Mesenchymal stem cell (in vitro differentiated cells and primary cell): ENCODE measurements around the gene NATD1.

Experiments used
- DNase-seq: peaks from one replicate; pipeline ENCODE4 v3.0.0-alpha.2; 2013
- H2AFZ ChIP-seq: one replicate; pipeline ENCODE4 v1.6.1; 2013; ENCODE audit warnings: low read depth, mild to moderate bottlenecking, control low read depth, inconsistent platforms, low read length, moderate library complexity
- H2AK5ac ChIP-seq: 2 replicates; pipeline ENCODE4 v1.6.1; 2013; ENCODE audit warnings: low read length, moderate library complexity, mild to moderate bottlenecking, inconsistent platforms; ENCODE audit not compliant: severe bottlenecking
- H2BK120ac ChIP-seq: one replicate; pipeline ENCODE4 v1.6.1; 2013; ENCODE audit warnings: low read depth, mild to moderate bottlenecking, inconsistent platforms, low read length, moderate library complexity
- H2BK12ac ChIP-seq, 2 experiments: one replicate each; pipeline ENCODE4 v1.6.1; 2013; ENCODE audit warnings: inconsistent platforms in 2 of 2, low read length in 2 of 2, mild to moderate bottlenecking in 2 of 2, moderate library complexity in 2 of 2, control low read depth in 1 of 2
- H2BK15ac ChIP-seq: one replicate; pipeline ENCODE4 v1.6.1; 2013; ENCODE audit warnings: mild to moderate bottlenecking, low read depth, inconsistent platforms; ENCODE audit not compliant: poor library complexity, severe bottlenecking
- H2BK5ac ChIP-seq: 2 replicates; pipeline ENCODE4 v1.6.1; 2013; ENCODE audit warnings: low read depth, mild to moderate bottlenecking, low read length, control low read depth, inconsistent platforms; ENCODE audit not compliant: poor library complexity, severe bottlenecking
- H3K14ac ChIP-seq, 2 experiments: one replicate each; pipeline ENCODE4 v1.6.1; 2013; ENCODE audit warnings: inconsistent platforms in 2 of 2, low read length in 2 of 2, control low read depth in 1 of 2, mild to moderate bottlenecking in 1 of 2, moderate library complexity in 1 of 2
- H3K18ac ChIP-seq, 2 experiments: one replicate each; pipeline ENCODE4 v1.6.1; 2013; ENCODE audit warnings: inconsistent platforms in 2 of 2, low read length in 2 of 2, control low read depth in 1 of 2, low read depth in 1 of 2, mild to moderate bottlenecking in 1 of 2
- H3K23ac ChIP-seq, 2 experiments: one replicate each; pipeline ENCODE4 v1.6.1; 2013; ENCODE audit warnings: inconsistent platforms in 2 of 2, low read length in 2 of 2, mild to moderate bottlenecking in 2 of 2, moderate library complexity in 2 of 2, control low read depth in 1 of 2
- H3K27ac ChIP-seq: 2 replicates; pipeline ENCODE4 v1.5.1; 2013; ENCODE audit warnings: mild to moderate bottlenecking, moderate library complexity, low read length, control low read depth, inconsistent platforms; ENCODE audit not compliant: poor library complexity, severe bottlenecking
- H3K27me3 ChIP-seq, 2 experiments: 2 replicates each; pipeline versions ENCODE4 v1.6.1 to v1.7.0; 2013; ENCODE audit warnings: low read length in 2 of 2, mild to moderate bottlenecking in 2 of 2, moderate library complexity in 2 of 2, control low read depth in 1 of 2, inconsistent platforms in 1 of 2; ENCODE audit not compliant: control insufficient read depth in 1 of 2, insufficient read depth in 1 of 2
- H3K36me3 ChIP-seq, 2 experiments: 2 replicates each; pipeline versions ENCODE4 v1.6.1 to v1.7.0; 2013; ENCODE audit warnings: low read length in 2 of 2, control low read depth in 1 of 2, inconsistent platforms in 1 of 2, low read depth in 1 of 2, mild to moderate bottlenecking in 1 of 2; ENCODE audit not compliant: insufficient read depth in 2 of 2, control insufficient read depth in 1 of 2
- H3K4ac ChIP-seq, 2 experiments: one replicate each; pipeline ENCODE4 v1.6.1; 2013; ENCODE audit warnings: inconsistent platforms in 2 of 2, low read length in 2 of 2, mild to moderate bottlenecking in 2 of 2, moderate library complexity in 2 of 2, control low read depth in 1 of 2, low read depth in 1 of 2
- H3K4me1 ChIP-seq: 2 replicates; pipeline ENCODE4 v1.6.1; 2013; ENCODE audit warnings: low read depth, low read length, control low read depth; ENCODE audit not compliant: control insufficient read depth, insufficient read depth
- H3K4me2 ChIP-seq: 2 replicates; pipeline ENCODE4 v1.6.1; 2013; ENCODE audit warnings: low read length, mild to moderate bottlenecking, inconsistent platforms; ENCODE audit not compliant: poor library complexity, severe bottlenecking
- H3K4me3 ChIP-seq, 2 experiments: 2 replicates each; pipeline versions ENCODE4 v1.5.1 to v1.7.0; 2013; ENCODE audit warnings: low read length in 2 of 2, mild to moderate bottlenecking in 2 of 2, control low read depth in 1 of 2, low read depth in 1 of 2; ENCODE audit not compliant: insufficient read depth in 1 of 2
- H3K79me1 ChIP-seq: replicated peaks from 2 replicates; pipeline ENCODE4 v1.6.1; 2013; ENCODE audit warnings: mild to moderate bottlenecking, control low read depth, low read length, inconsistent platforms; ENCODE audit not compliant: poor library complexity, severe bottlenecking
- H3K9ac ChIP-seq: 2 replicates; pipeline ENCODE4 v1.7.0; 2013; ENCODE audit warnings: mild to moderate bottlenecking, low read length, moderate library complexity
- H3K9me3 ChIP-seq: 2 replicates; pipeline ENCODE4 v1.7.0; 2013; ENCODE audit warnings: mild to moderate bottlenecking, low read length; ENCODE audit not compliant: control insufficient read depth
- H4K8ac ChIP-seq: one replicate; pipeline ENCODE4 v1.6.1; 2013; ENCODE audit warnings: inconsistent platforms, mild to moderate bottlenecking, low read length, moderate library complexity
- H4K91ac ChIP-seq: one replicate; pipeline ENCODE4 v1.6.1; 2013; ENCODE audit warnings: mild to moderate bottlenecking, low read length, inconsistent platforms
- WGBS: methylation state at CpG from one replicate; pipeline ENCODE4 v1.1.7; 2013; ENCODE audit warnings: mixed read lengths; 5-methylcytosine and 5-hydroxymethylcytosine counted together

Gene NATD1

DNA sequence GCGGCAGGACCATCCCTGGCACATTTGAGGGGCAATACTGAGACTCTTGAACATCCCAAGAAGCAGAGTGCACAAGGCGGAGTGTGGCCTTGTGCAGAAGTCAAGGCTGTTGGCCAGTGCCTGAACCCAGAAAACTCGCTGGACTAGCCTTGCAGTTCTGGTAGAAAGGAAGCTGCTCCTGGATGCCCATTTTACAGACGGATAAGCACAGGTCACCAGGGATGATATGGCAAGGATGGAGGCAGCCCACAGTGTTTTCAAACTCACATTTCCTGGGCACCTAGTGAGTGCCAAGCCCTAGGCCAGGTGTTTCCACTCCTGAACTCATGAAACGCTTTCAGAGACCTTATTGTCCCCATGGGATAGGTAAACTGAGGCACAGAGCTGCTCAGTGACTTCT, 29.6 kb upstream of the NATD1 start:
- Histone ChIP-seq H3K14ac (no peak overlapping the region), H3K9me3 (no peaks in the 10 kb centered on the region), H2AFZ (no peak overlapping the region), H2AK5ac (peak overlapping the region; percentile 27), H3K4me2 (no peak overlapping the region), H3K4me1 (peaks cover 43% of the 10 kb centered on the region), H3K27ac (peak overlapping the region; percentile 6), H2BK120ac (no peak overlapping the region), H2BK5ac (no peak overlapping the region), H3K4ac (peak overlapping the region in 1 of 2 experiments; percentile 17), H2BK12ac (peak overlapping the region; percentile 23 to 66), H3K23ac (no peak overlapping the region), H3K18ac (no peak overlapping the region), H4K8ac (no peak overlapping the region), H3K36me3 (peaks cover 3 to 9% of the 10 kb centered on the region in 2 experiments), H3K27me3 (no peaks in the 10 kb centered on the region), H4K91ac (no peak overlapping the region), H2BK15ac (peak overlapping the region; percentile 70), H3K9ac (peak overlapping the region; percentile 86), H3K79me1 (no peaks in the 10 kb centered on the region), H3K4me3 (peak overlapping the region in 1 of 2 experiments; percentile 19)
- 81% methylated on average over 5 of the region's 5 CpGs for WGBS
- DNase-seq = no peak

DNA sequence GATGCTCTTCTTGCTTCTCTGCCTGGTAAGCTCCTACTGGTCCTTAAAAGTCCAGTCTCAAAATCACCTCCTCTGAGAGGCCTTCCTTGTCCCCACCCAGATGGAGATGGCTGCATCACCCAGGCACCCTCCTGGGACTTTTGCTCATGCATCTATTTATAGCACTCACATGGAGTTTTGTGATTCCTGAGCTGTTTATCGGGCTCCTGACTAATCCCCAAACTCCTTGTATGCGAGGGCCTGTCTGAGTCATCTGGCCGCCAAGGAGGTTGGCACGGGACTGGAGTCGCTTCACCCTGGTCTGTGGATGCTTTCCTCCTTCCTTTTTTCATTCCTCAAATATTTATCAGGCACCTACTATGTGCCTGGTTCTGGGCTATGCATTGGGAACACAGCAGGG, 29.0 kb upstream of the NATD1 start:
- Histone ChIP-seq H2AFZ (no peak overlapping the region), H3K18ac (peak overlapping the region; percentile 34 to 67), H3K9me3 (no peaks in the 10 kb centered on the region), H4K8ac (no peak overlapping the region), H4K91ac (no peak overlapping the region), H3K14ac (no peak overlapping the region), H3K23ac (no peak overlapping the region), H3K27me3 (no peaks in the 10 kb centered on the region), H3K4me1 (peaks cover 36% of the 10 kb centered on the region), H2BK5ac (no peak overlapping the region), H3K79me1 (no peaks in the 10 kb centered on the region), H3K36me3 (peaks cover 3 to 6% of the 10 kb centered on the region in 2 experiments), H2AK5ac (peak overlapping the region; percentile 27), H3K9ac (peak overlapping the region; percentile 86), H3K4ac (no peak overlapping the region), H3K4me3 (no peak overlapping the region), H3K27ac (peak overlapping the region; percentile 6), H2BK120ac (no peak overlapping the region), H2BK15ac (no peak overlapping the region), H2BK12ac (peak overlapping the region in 1 of 2 experiments; percentile 14), H3K4me2 (no peak overlapping the region)
- DNase-seq = peak; percentile 98
- 2% methylated on average over 5 of the region's 5 CpGs for WGBS

GRCh38 chr17:21280081-21280518, 26.9 kb upstream of the NATD1 start:
- Histone ChIP-seq H3K23ac (no peak overlapping the region), H2AFZ (peak overlapping the region; percentile 51), H3K9me3 (no peaks in the 10 kb centered on the region), H3K4me1 (peaks cover 29% of the 10 kb centered on the region), H3K27me3 (no peaks in the 10 kb centered on the region), H3K4me3 (no peak overlapping the region), H3K9ac (peak overlapping the region; percentile 59), H3K14ac (no peak overlapping the region), H3K4me2 (no peak overlapping the region), H3K36me3 (no peaks in the 10 kb centered on the region), H4K8ac (no peak overlapping the region), H3K79me1 (no peaks in the 10 kb centered on the region), H2BK5ac (no peak overlapping the region), H3K4ac (no peak overlapping the region), H2AK5ac (no peak overlapping the region), H3K27ac (no peak overlapping the region), H3K18ac (peak overlapping the region in 1 of 2 experiments; percentile 25), H4K91ac (no peak overlapping the region), H2BK15ac (no peak overlapping the region), H2BK120ac (no peak overlapping the region), H2BK12ac (peak overlapping the region in 1 of 2 experiments; percentile 37)
- 33% methylated on average over 10 of the region's 10 CpGs for WGBS
- DNase-seq = peak; percentile 79

GRCh38 chr17:21279582-21279981, 26.4 kb upstream of the NATD1 start:
- Histone ChIP-seq H4K8ac (no peak overlapping the region), H3K9ac (peak overlapping the region; percentile 59), H2BK5ac (no peak overlapping the region), H3K9me3 (no peaks in the 10 kb centered on the region), H3K36me3 (no peaks in the 10 kb centered on the region), H2BK12ac (peak overlapping the region in 1 of 2 experiments; percentile 37), H2BK15ac (no peak overlapping the region), H2AK5ac (no peak overlapping the region), H3K4me1 (peaks cover 32% of the 10 kb centered on the region), H3K4me2 (no peak overlapping the region), H2AFZ (peak overlapping the region; percentile 51), H3K4ac (no peak overlapping the region), H4K91ac (no peak overlapping the region), H2BK120ac (no peak overlapping the region), H3K4me3 (no peak overlapping the region), H3K79me1 (no peaks in the 10 kb centered on the region), H3K23ac (no peak overlapping the region), H3K27ac (no peak overlapping the region), H3K14ac (no peak overlapping the region), H3K18ac (peak overlapping the region in 1 of 2 experiments; percentile 25), H3K27me3 (no peaks in the 10 kb centered on the region)
- 69% methylated on average over 6 of the region's 6 CpGs for WGBS
- DNase-seq = no peak
